H1 (cell line): ENCODE results near the gene RALGAPA1.

Experiments
- CREB1 ChIP-seq: IDR thresholded peaks from 2 replicates; pipeline ENCODE4 v1.6.1; 2012; ENCODE audit warnings: inconsistent platforms
- CTCF ChIP-seq, 3 experiments: IDR thresholded peaks; 1 replicate in 2 of 3; 2 replicates in 1 of 3; pipeline versions ENCODE4 v1.5.1 to v1.6.1; 2011; ENCODE audit warnings: low read length in 3 of 3, mild to moderate bottlenecking in 3 of 3, inconsistent platforms in 2 of 3, low read depth in 1 of 3, moderate library complexity in 1 of 3; ENCODE audit not compliant: insufficient read depth in 1 of 3; ENCODE audit errors: control extremely low read depth in 1 of 3
- EZH2 ChIP-seq: fragments of 200-600 bp; sonication (generic); IDR thresholded peaks from 2 replicates; pipeline ENCODE4 v1.7.1; 2012; ENCODE audit warnings: low read depth, mild to moderate bottlenecking, moderate library complexity, low read length, inconsistent platforms; ENCODE audit not compliant: severe bottlenecking
- YY1 ChIP-seq: IDR thresholded peaks from 2 replicates; pipeline ENCODE4 v1.6.1; 2011; ENCODE audit warnings: low read depth, mild to moderate bottlenecking, low read length

- TF ChIP-seq EZH2, result no peak
- no peak for TF ChIP-seq CTCF (IDR thresholded peaks at IDR 0.05; ENCODE audit: control extremely low read depth in 1 of 3, insufficient read depth in 1 of 3, low read depth in 1 of 3, low read length in 3 of 3)
- no peak for TF ChIP-seq YY1
- no peak for TF ChIP-seq CREB1
Observed at GRCh38 chr14:35558680-35559079, 250.4 kb downstream of the RALGAPA1 start.
